HG03045 (cell line): ENCODE measurements around the gene EGFL8.
"Not testable (repeated sequence)": the region's sequence is repeated elsewhere in the genome, so short reads cannot be mapped to it uniquely, and the experiment has no call there.

Experiments used
- ATAC-seq: cut with Tn5 transposase; IDR thresholded peaks from one replicate; pipeline ENCODE4 v1.9.1; 2021; ENCODE audit warnings: mild to moderate bottlenecking, moderate library complexity; ENCODE audit not compliant: unreplicated experiment

EGFL8 gene

GRCh38 chr6:32182555-32182981 is 18.2 kb downstream of the EGFL8 start:
- ATAC-seq, result no peak

- ATAC-seq, result no peak
These were observed 18.6 kb downstream of the EGFL8 start for GRCh38 chr6:32183030-32183429.

- ATAC-seq, result no peak
These were observed 19.2 kb downstream of the EGFL8 start for GRCh38 chr6:32183483-32184083.

- no peak for ATAC-seq
These were observed 19.8 kb downstream of the EGFL8 start, which contains the start of gene AGER for GRCh38 chr6:32184084-32184640. Gene AGER (minus strand): TSS chr6:32184253. CDS start chr6:32184222, 31 bp downstream.

- ATAC-seq, result not testable (repeated sequence)
These were observed 21.3 kb downstream of the EGFL8 start for GRCh38 chr6:32185681-32186131.

- ATAC-seq, result not testable (repeated sequence)
These were observed 21.9 kb downstream of the EGFL8 start for GRCh38 chr6:32186151-32186840.

GRCh38 chr6:32187009-32187709 is 22.8 kb downstream of the EGFL8 start:
- ATAC-seq, result no peak

- not testable (repeated sequence) for ATAC-seq
These were observed 23.5 kb downstream of the EGFL8 start for GRCh38 chr6:32187725-32188380.

- ATAC-seq, result no peak
These were observed 24.1 kb downstream of the EGFL8 start for GRCh38 chr6:32188381-32189068.

- no peak for ATAC-seq
These were observed 24.8 kb downstream of the EGFL8 start for GRCh38 chr6:32189069-32189741.

- ATAC-seq, result no peak
These were observed 25.3 kb downstream of the EGFL8 start for GRCh38 chr6:32189742-32190053.

GRCh38 chr6:32190054-32190851 is 25.9 kb downstream of the EGFL8 start, which contains the start of gene PBX2:
Gene PBX2 (minus strand): TSS chr6:32190202. CDS start chr6:32189915, 287 bp downstream.
- ATAC-seq, result peak; percentile 49

GRCh38 chr6:32190911-32191677 is 26.7 kb downstream of the EGFL8 start:
- ATAC-seq, result no peak

GRCh38 chr6:32191696-32192607 is 27.6 kb downstream of the EGFL8 start:
- ATAC-seq, result no peak

GRCh38 chr6:32192608-32193039 is 28.2 kb downstream of the EGFL8 start, which contains the start of gene GPSM3:
Gene GPSM3 (minus strand): TSS chr6:32192643. CDS start chr6:32192513, 130 bp downstream.
- no peak for ATAC-seq

GRCh38 chr6:32193096-32193495 is 28.7 kb downstream of the EGFL8 start:
- ATAC-seq, result not testable (repeated sequence)

GRCh38 chr6:32194388-32194787 is 30.0 kb downstream of the EGFL8 start:
- no peak for ATAC-seq
